Stimulated activated CD4-positive, alpha-beta T cell treated with anti-CD3 and anti-CD28 coated beads, Interleukin-1b, Interleukin-23, amount 100 ng/mL, for 24 hours (primary cell): ENCODE measurements around the gene RPL22L1.
"Not testable (repeated sequence)": the region's sequence is repeated elsewhere in the genome, so short reads cannot be mapped to it uniquely, and the experiment has no call there.

ENCODE experiments used
- DNase-seq, 4 experiments: peaks; one replicate each; pipeline ENCODE4 v3.0.0-alpha.2; 2020; ENCODE audit warnings: low read depth in 4 of 4, low spot score in 1 of 4

RPL22L1 gene

GRCh38 chr3:170830580-170830979, 39.4 kb downstream of the RPL22L1 start:
- no peak for DNase-seq

DNA sequence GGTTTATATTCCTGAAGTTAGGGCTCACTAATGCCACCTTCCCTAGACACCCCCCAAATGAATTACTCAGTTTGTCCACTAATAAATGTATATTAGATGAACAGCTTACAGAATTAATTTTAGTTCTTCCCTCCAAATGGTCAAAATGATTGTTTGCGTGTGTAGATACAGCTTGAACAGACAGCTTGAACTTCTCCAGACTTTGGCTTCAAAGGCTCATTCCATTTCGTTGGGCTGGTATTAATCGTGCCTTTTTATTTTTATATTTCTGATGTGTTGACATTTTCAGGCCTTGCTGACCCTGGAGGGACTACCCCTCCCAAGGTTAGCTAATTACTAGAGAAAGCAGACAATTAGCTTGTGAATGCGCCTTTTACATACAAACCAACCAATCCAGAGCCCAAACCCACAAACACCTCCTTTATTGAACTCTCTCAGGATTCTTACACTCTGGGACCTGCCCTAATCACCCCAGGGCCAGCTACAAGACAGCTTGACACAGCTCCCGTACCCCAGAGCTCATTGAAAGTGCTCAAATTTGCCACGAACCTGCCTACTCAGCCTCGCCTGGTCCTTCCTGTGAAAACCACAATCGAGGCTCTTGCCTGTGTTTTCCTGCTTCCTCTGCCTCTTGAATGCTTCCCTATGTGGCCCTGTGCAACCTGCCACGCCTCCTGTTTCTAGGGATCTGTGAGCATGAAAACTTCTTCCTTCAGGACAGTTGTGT, 40.3 kb downstream of the RPL22L1 start:
- DNase-seq: no peak

DNA sequence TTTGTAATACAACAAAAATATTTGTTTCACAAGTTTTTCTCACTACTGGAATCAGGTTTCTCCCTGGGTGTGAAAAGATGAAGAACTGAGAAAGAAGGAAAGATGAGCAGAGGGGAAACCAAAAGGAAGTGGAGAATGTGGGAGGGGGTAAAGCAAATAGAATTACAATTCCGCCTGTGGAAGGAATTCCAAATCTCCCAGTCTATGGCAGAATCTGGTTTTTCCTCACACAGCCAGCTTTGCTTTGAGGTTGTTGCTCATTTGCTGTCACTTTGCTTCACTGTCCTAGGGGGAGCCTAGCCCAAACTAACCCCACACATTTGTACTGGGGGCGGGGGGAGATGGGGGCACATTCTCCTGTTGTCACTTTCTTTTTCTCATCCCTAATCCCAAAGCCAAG, 43.9 kb downstream of the RPL22L1 start:
- no peak for DNase-seq

- not testable (repeated sequence) for DNase-seq
These were observed 46.4 kb downstream of the RPL22L1 start for GRCh38 chr3:170823562-170823961.

DNA sequence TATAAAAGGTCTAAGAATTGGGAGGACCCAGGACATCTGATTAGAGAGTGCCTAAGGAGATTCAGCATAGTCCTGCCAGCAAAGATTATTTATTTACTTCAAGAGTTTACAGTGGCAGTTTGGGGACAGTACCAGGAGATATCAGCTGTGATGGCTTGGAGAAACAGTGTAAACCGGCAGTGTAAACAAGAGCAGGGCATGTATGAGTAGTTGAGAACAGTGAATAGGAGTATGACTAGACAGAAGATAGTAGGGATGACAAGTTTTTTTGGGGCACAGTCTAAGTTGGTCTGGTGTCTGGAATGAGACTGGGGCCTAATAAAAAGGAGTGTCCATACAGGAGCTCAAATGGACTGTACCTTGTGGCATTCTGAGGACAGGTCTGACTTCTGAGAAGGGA, 51.7 kb downstream of the RPL22L1 start:
- not testable (repeated sequence) for DNase-seq

- not testable (repeated sequence) for DNase-seq
These were observed 52.5 kb downstream of the RPL22L1 start for GRCh38 chr3:170817471-170817870.

DNA sequence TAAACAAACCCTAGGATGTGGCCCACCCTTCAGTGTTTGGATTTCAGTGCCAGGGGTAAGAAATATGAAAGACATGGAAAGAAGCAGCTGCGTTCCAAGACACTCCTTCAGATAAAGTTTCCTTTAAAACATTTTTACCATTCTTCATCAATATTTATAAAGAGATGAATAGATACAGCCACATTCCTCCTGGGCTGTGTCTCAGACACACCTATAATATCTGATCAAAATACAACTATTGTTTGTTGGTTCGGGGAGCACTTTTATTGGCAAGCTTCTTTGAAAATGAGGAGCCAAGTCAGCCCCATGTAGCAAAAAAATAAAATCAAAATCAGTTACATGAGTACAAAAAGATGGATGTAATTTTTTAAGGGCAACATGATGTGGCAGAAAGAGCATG, 53.2 kb downstream of the RPL22L1 start:
- no peak for DNase-seq

DNA sequence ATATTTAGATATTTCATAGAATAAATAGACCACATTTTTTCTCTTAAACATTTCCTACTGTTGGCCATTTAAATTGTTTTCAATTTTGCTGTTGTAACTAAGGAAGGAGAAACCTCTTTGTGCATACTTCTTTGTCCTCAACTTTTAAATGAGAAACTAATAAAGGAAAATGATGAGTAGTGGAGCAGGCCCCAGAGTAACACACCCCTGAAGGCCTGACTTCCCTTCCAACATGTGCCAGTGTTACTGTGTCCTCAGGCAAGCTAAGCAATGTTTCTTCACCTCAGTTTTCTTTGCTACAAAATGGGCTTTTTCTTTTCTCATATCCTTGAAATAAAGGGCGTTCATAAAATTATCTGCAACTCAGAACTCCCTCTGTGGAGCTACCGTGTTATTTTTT, 53.7 kb downstream of the RPL22L1 start:
- DNase-seq: no peak

DNA sequence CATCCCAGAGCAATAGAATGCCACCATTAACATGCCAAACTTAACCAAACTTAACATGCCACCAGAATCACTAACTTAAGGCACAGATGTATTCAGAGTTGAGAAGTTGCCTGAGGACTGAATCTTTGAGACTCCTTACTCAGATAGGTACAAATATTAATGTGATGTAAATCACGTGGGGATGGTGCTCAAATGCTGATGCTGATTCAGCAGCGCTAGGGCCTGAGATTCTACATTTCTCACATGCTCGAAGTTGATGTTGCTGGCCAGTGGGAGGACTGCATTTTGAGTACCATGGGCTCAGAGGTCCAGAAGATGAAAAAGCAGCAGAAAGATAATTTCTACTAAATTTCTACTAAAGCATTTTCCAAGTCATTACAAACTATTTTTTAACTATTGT, 54.1 kb downstream of the RPL22L1 start:
- DNase-seq: no peak

- DNase-seq: no peak
These were observed 54.7 kb downstream of the RPL22L1 start for GRCh38 chr3:170815340-170815739.
